WTC11 (cell line): ENCODE results near the gene RTEL1.

ENCODE experiments used
- ATF3 ChIP-seq: sonication (generic); formaldehyde crosslinking; conservative IDR thresholded peaks from 2 replicates; pipeline ENCODE4 v1.8.1; 2022; ENCODE audit warnings: mild to moderate bottlenecking, missing genetic modification reagents
- CTCF ChIP-seq: fragments of 200-600 bp; IDR thresholded peaks from 2 replicates; pipeline ENCODE4 v1.8.0; 2022; ENCODE audit warnings: antibody characterized with exemption
- ETV6 ChIP-seq: sonication (generic); formaldehyde crosslinking; IDR thresholded peaks from 2 replicates; pipeline ENCODE4 v1.8.1; 2022; ENCODE audit warnings: mild to moderate bottlenecking, missing genetic modification reagents
- GABPB1 ChIP-seq: sonication (generic); formaldehyde crosslinking; IDR thresholded peaks from 2 replicates; pipeline ENCODE4 v1.8.1; 2023; ENCODE audit warnings: mild to moderate bottlenecking, missing genetic modification reagents
- IRF1 ChIP-seq: sonication (generic); formaldehyde crosslinking; IDR thresholded peaks from 2 replicates; pipeline ENCODE4 v1.8.0; 2023; ENCODE audit warnings: missing genetic modification reagents
- JAZF1 ChIP-seq: fragments of 250-450 bp; sonication (Bioruptor Pico); IDR thresholded peaks from 2 replicates; pipeline ENCODE4 v1.9.0; 2021; ENCODE audit warnings: moderate library complexity, mild to moderate bottlenecking, inconsistent platforms
- NFYB ChIP-seq: sonication (generic); formaldehyde crosslinking; conservative IDR thresholded peaks from 2 replicates; pipeline ENCODE4 v1.8.0; 2022; ENCODE audit warnings: low read depth, missing genetic modification reagents
- RORB ChIP-seq: fragments of 250-450 bp; sonication (Bioruptor Pico); IDR thresholded peaks from 2 replicates; pipeline ENCODE4 v1.9.0; 2021; ENCODE audit warnings: mild to moderate bottlenecking
- TCF7 ChIP-seq: sonication (generic); formaldehyde crosslinking; IDR thresholded peaks from 2 replicates; pipeline ENCODE4 v1.8.0; 2022; ENCODE audit warnings: mild to moderate bottlenecking, low read depth, missing genetic modification reagents, moderate library complexity
- USF2 ChIP-seq: sonication (generic); formaldehyde crosslinking; IDR thresholded peaks from 2 replicates; pipeline ENCODE4 v1.8.1; 2023; ENCODE audit warnings: mild to moderate bottlenecking, missing genetic modification reagents, moderate library complexity
- ZNF416 ChIP-seq: fragments of 250-450 bp; sonication (Bioruptor Pico); IDR thresholded peaks from 2 replicates; pipeline ENCODE4 v1.9.0; 2021; ENCODE audit warnings: mild to moderate bottlenecking, inconsistent platforms
- ZNF423 ChIP-seq: fragments of 250-450 bp; sonication (Bioruptor Pico); IDR thresholded peaks from 2 replicates; pipeline ENCODE4 v2.1.2; 2022; ENCODE audit warnings: mild to moderate bottlenecking, moderate library complexity

DNA sequence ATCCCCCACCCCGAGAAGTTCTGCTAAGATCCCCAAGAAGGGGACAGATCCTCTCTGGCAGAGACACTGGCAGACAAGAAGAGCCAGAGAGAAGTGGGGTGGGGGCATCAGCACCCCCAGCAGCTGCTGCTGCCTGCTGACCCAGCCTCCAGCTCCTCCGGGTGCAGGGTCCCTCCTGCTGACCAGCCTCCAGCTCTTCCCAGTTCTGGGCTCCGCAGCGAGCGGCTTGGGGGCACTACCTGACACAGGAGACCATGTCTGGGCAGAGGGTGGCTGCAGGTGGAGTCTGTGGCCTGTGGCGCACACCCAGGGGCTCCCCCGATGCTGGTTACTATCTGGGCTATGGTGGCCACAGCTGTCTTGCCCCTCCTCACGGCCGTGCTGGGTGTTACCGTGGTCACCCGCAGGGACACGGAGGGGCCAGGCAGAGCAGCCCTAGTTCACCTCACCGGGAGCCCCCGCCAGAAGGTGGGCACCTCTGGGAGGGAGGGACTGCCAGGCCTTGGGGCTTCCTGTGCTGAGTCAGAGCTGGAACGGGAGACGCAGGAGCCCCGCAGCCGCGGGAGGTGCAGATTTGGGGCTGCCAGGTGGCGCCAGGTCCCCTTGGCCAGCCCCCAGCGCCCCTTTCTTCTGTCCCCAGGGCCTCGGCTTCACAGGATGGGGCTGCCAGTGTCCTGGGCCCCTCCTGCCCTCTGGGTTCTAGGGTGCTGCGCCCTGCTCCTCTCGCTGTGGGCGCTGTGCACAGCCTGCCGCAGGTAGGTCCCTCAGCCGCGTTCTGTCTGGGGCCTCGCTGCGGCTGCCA lies 79.0 kb downstream of the RTEL1 start:
- TF ChIP-seq USF2 (CRISPR knock-in tag), result no peak
- TF ChIP-seq GABPB1 (CRISPR knock-in tag), result no peak
- TF ChIP-seq ETV6 (CRISPR knock-in tag), result no peak
- TF ChIP-seq NFYB (CRISPR knock-in tag), result no peak
- TF ChIP-seq CTCF, result no peak
- TF ChIP-seq TCF7, result no peak
- no peak for TF ChIP-seq RORB (CRISPR knock-in tag)
- TF ChIP-seq IRF1 (CRISPR knock-in tag), result no peak
- no peak for TF ChIP-seq ZNF416 (CRISPR knock-in tag)
- TF ChIP-seq ZNF423 (CRISPR knock-in tag), result no peak
- no peak for TF ChIP-seq JAZF1 (CRISPR knock-in tag)
- TF ChIP-seq ATF3 (CRISPR knock-in tag), result no peak
